H1 (cell line): Measurements from ENCODE around the gene ZMAT5. TPM values are rescaled to one million over a fixed set of nuclear protein-coding genes. Genes with fewer than 3 reads are reported as not detected.

Experiments
- CTCF ChIA-PET: fragments of 300-600 bp; sonication (Branson Sonifier 250); formaldehyde crosslinking; loops from one replicate; lab custom pipeline; 2021; ENCODE audit not compliant: partially characterized antibody; lab: Charles Lee
- POLR2A ChIA-PET: fragments of 300-600 bp; sonication (Branson Sonifier 250); formaldehyde crosslinking; loops from one replicate; lab custom pipeline; 2021; ENCODE audit warnings: inconsistent platforms; ENCODE audit not compliant: partially characterized antibody; lab: Charles Lee
- DNase-seq, 2 experiments: peaks; one replicate each; pipeline versions ENCODE4 v3.0.0 to v3.0.0-alpha.2; 2010 to 2022; ENCODE audit warnings: low spot score in 2 of 2, low read depth in 1 of 2, mixed read lengths in 1 of 2
- FAIRE-seq: peaks from 2 replicates; lab custom pipeline; 2011; peaks lifted over from hg19 to GRCh38; lab: Jason Lieb, UNC
- H2AFZ ChIP-seq: 2 replicates; pipeline ENCODE4 v1.8.1; 2012; ENCODE audit warnings: low read length, inconsistent platforms
- H2AK5ac ChIP-seq: 2 replicates; pipeline ENCODE4 v1.6.1; 2013; ENCODE audit warnings: low read depth, low read length
- H2BK120ac ChIP-seq: replicated peaks from 2 replicates; pipeline ENCODE3; 2013; ENCODE audit warnings: low read depth, low read length, inconsistent platforms
- H2BK12ac ChIP-seq: 2 replicates; pipeline ENCODE4 v1.6.1; 2013; ENCODE audit warnings: low read depth, low read length
- H2BK15ac ChIP-seq: 2 replicates; pipeline ENCODE4 v1.6.1; 2013; ENCODE audit warnings: low read length
- H2BK20ac ChIP-seq: 2 replicates; pipeline ENCODE4 v1.6.1; 2013; ENCODE audit warnings: low read length
- H2BK5ac ChIP-seq: 2 replicates; pipeline ENCODE4 v1.6.1; 2013; ENCODE audit warnings: low read depth, low read length
- H3K14ac ChIP-seq: 2 replicates; pipeline ENCODE4 v1.6.1; 2013; ENCODE audit warnings: inconsistent platforms; ENCODE audit not compliant: insufficient read length
- H3K18ac ChIP-seq: 2 replicates; pipeline ENCODE4 v1.6.1; 2013; ENCODE audit warnings: low read length; ENCODE audit errors: extremely low read depth
- H3K23ac ChIP-seq: 2 replicates; pipeline ENCODE4 v1.6.1; 2013; ENCODE audit warnings: inconsistent platforms; ENCODE audit not compliant: insufficient read length
- H3K23me2 ChIP-seq: 2 replicates; pipeline ENCODE4 v1.6.1; 2013; ENCODE audit warnings: low read depth, low read length
- H3K27ac ChIP-seq: 2 replicates; pipeline ENCODE4 v1.6.1; 2011; ENCODE audit warnings: low read depth, low read length, inconsistent platforms
- H3K27me3 ChIP-seq, 4 experiments: replicated peaks in 1 of 4; 1 replicate in 1 of 4; 2 replicates in 3 of 4; pipeline versions ENCODE4 v1.6.1 to v1.8.1; 2011 to 2013; ENCODE audit warnings: low read length in 3 of 4, mild to moderate bottlenecking in 3 of 4, inconsistent platforms in 2 of 4, mixed read lengths in 2 of 4, moderate library complexity in 1 of 4; ENCODE audit not compliant: control insufficient read depth in 3 of 4, insufficient read depth in 3 of 4; ENCODE audit errors: extremely low read depth in 1 of 4
- H3K36me3 ChIP-seq, 4 experiments: 2 replicates each; pipeline versions ENCODE4 v1.6.1 to v1.8.1; 2011 to 2013; ENCODE audit warnings: mild to moderate bottlenecking in 4 of 4, low read length in 3 of 4, moderate library complexity in 2 of 4, control low read depth in 1 of 4, inconsistent platforms in 1 of 4; ENCODE audit not compliant: insufficient read depth in 4 of 4, control insufficient read depth in 2 of 4
- H3K4ac ChIP-seq: replicated peaks from 2 replicates; pipeline ENCODE3; 2013; ENCODE audit warnings: low read length, low read depth, mixed read lengths, inconsistent platforms; ENCODE audit not compliant: insufficient read length
- H3K4me1 ChIP-seq, 4 experiments: replicated peaks in 1 of 4; 1 replicate in 1 of 4; 2 replicates in 3 of 4; pipeline versions ENCODE4 v1.6.1 to v1.8.1; 2011 to 2013; ENCODE audit warnings: low read length in 3 of 4, inconsistent platforms in 2 of 4, mixed read lengths in 1 of 4; ENCODE audit not compliant: insufficient read depth in 4 of 4, control insufficient read depth in 3 of 4
- H3K4me2 ChIP-seq, 2 experiments: 2 replicates each; pipeline versions ENCODE4 v1.6.1 to v1.8.1; 2011 to 2013; ENCODE audit warnings: low read depth in 2 of 2, low read length in 2 of 2, control low read depth in 1 of 2, inconsistent platforms in 1 of 2, mild to moderate bottlenecking in 1 of 2; ENCODE audit not compliant: insufficient read depth in 1 of 2
- H3K4me3 ChIP-seq, 4 experiments: fragments of 200-600, 300-600 bp in 1 of 4; sonication (generic), shearing (Covaris generic), sonication (Bioruptor Twin) in 1 of 4; 2 replicates each; pipeline versions ENCODE4 v1.5.1 to v1.8.1; 2011 to 2016; ENCODE audit warnings: low read length in 4 of 4, low read depth in 3 of 4, control low read depth in 2 of 4, inconsistent platforms in 2 of 4, mild to moderate bottlenecking in 2 of 4, mixed read lengths in 1 of 4, moderate library complexity in 1 of 4; ENCODE audit not compliant: insufficient read depth in 2 of 4; ENCODE audit errors: extremely low read depth in 1 of 4
- H3K56ac ChIP-seq: replicated peaks from 2 replicates; pipeline ENCODE3; 2013; ENCODE audit warnings: low read depth, mild to moderate bottlenecking, mixed read lengths, low read length, inconsistent platforms; ENCODE audit not compliant: insufficient read length
- H3K79me1 ChIP-seq: 2 replicates; pipeline ENCODE4 v1.6.1; 2013; ENCODE audit warnings: low read depth, low read length, control low read depth
- H3K79me2 ChIP-seq, 2 experiments: 2 replicates each; pipeline versions ENCODE4 v1.6.1 to v1.8.1; 2012 to 2013; ENCODE audit warnings: low read length in 2 of 2, mild to moderate bottlenecking in 2 of 2, inconsistent platforms in 1 of 2; ENCODE audit not compliant: insufficient read depth in 2 of 2, control insufficient read depth in 1 of 2
- H3K9ac ChIP-seq, 4 experiments: replicated peaks in 1 of 4; 1 replicate in 1 of 4; 2 replicates in 3 of 4; pipeline versions ENCODE4 v1.6.1 to v1.8.1; 2011 to 2013; ENCODE audit warnings: low read depth in 3 of 4, low read length in 3 of 4, control low read depth in 2 of 4, mild to moderate bottlenecking in 2 of 4, moderate library complexity in 2 of 4, inconsistent platforms in 1 of 4; ENCODE audit errors: extremely low read depth in 1 of 4
- H3K9me3 ChIP-seq, 2 experiments: 2 replicates each; pipeline versions ENCODE4 v1.6.1 to v1.8.1; 2012 to 2013; ENCODE audit warnings: mild to moderate bottlenecking in 2 of 2, moderate library complexity in 2 of 2, control low read depth in 1 of 2, inconsistent platforms in 1 of 2, low read depth in 1 of 2, low read length in 1 of 2, mixed read lengths in 1 of 2; ENCODE audit not compliant: insufficient read depth in 2 of 2
- H4K20me1 ChIP-seq, 2 experiments: replicated peaks in 1 of 2; 2 replicates each; pipeline versions ENCODE3 to v1.8.1; 2011 to 2013; ENCODE audit warnings: inconsistent platforms in 2 of 2, low read length in 2 of 2, mild to moderate bottlenecking in 1 of 2; ENCODE audit not compliant: insufficient read depth in 2 of 2, control insufficient read depth in 1 of 2
- H4K5ac ChIP-seq: 2 replicates; pipeline ENCODE4 v1.6.1; 2013; ENCODE audit warnings: low read length, low read depth, mixed read lengths, inconsistent platforms; ENCODE audit not compliant: insufficient read length
- H4K8ac ChIP-seq: 2 replicates; pipeline ENCODE4 v1.8.0; 2013; ENCODE audit warnings: mild to moderate bottlenecking, moderate library complexity, low read length, inconsistent platforms; ENCODE audit not compliant: insufficient read depth; ENCODE audit errors: extremely low read depth
- H4K91ac ChIP-seq: replicated peaks from 2 replicates; pipeline ENCODE3; 2013; ENCODE audit warnings: low read length, mixed read lengths, inconsistent platforms; ENCODE audit not compliant: insufficient read length
- ASH2L ChIP-seq: fragments of 200-600, 300-600 bp; sonication (generic); IDR thresholded peaks from one replicate; pipeline ENCODE4 v1.7.1; 2017; ENCODE audit warnings: low read length
- BCL11A ChIP-seq, 2 experiments: IDR thresholded peaks; one replicate each; pipeline ENCODE4 v1.6.1; 2011; ENCODE audit warnings: low read depth in 2 of 2, low read length in 2 of 2, mild to moderate bottlenecking in 2 of 2
- CHD2 ChIP-seq: IDR thresholded peaks from 2 replicates; pipeline ENCODE4 v1.6.1; 2012; ENCODE audit warnings: low read length, improper control_type of control experiment
- EZH2 ChIP-seq: fragments of 200-600 bp; sonication (generic); IDR thresholded peaks from 2 replicates; pipeline ENCODE4 v1.7.1; 2012; ENCODE audit warnings: low read depth, mild to moderate bottlenecking, moderate library complexity, low read length, inconsistent platforms; ENCODE audit not compliant: severe bottlenecking
- HDAC6 ChIP-seq: IDR thresholded peaks from one replicate; pipeline ENCODE4 v1.7.1; 2012; ENCODE audit warnings: low read depth, mild to moderate bottlenecking, inconsistent platforms, low read length, moderate library complexity
- KDM5A ChIP-seq: fragments of 200-600 bp; IDR thresholded peaks from 2 replicates; pipeline ENCODE4 v1.7.1; 2012; ENCODE audit warnings: mild to moderate bottlenecking, low read length, inconsistent platforms, mixed read lengths
- MAFK ChIP-seq: IDR thresholded peaks from 2 replicates; pipeline ENCODE4 v1.6.1; 2012; ENCODE audit warnings: low read depth, mild to moderate bottlenecking, improper control_type of control experiment, low read length
- NANOG ChIP-seq: IDR thresholded peaks from 2 replicates; pipeline ENCODE4 v1.6.1; 2011; ENCODE audit warnings: low read length, low read depth, mild to moderate bottlenecking, inconsistent platforms; ENCODE audit not compliant: insufficient read depth, poor library complexity, severe bottlenecking
- NRF1 ChIP-seq: IDR thresholded peaks from 2 replicates; pipeline ENCODE4 v1.6.1; 2011; ENCODE audit warnings: mild to moderate bottlenecking, low read depth, low read length, improper control_type of control experiment
- PHF8 ChIP-seq: fragments of 200-600 bp; sonication (generic); conservative IDR thresholded peaks from 2 replicates; pipeline ENCODE4 v1.7.1; 2012; ENCODE audit warnings: low read depth, mild to moderate bottlenecking, inconsistent platforms, low read length, moderate library complexity
- SIX5 ChIP-seq: IDR thresholded peaks from 2 replicates; pipeline ENCODE4 v1.6.1; 2011; ENCODE audit warnings: mild to moderate bottlenecking, low read depth, low read length
- SP1 ChIP-seq: IDR thresholded peaks from 2 replicates; pipeline ENCODE4 v1.6.1; 2011; ENCODE audit warnings: low read depth, low read length
- TAF1 ChIP-seq: IDR thresholded peaks from 2 replicates; pipeline ENCODE4 v1.6.1; 2011; ENCODE audit warnings: mild to moderate bottlenecking, low read depth, low read length
- ZNF274 ChIP-seq: IDR thresholded peaks from 2 replicates; pipeline ENCODE4 v1.7.0; 2012; ENCODE audit warnings: low read length, borderline replicate concordance; ENCODE audit errors: extremely low read depth
- WGBS, 2 experiments: shearing (Covaris generic) in 1 of 2; methylation state at CpG; one replicate each; pipeline versions ENCODE4 v1.1.6 to v1.1.7; 2013 to 2015; ENCODE audit warnings: low lambda C conversion rate in 2 of 2, mixed read lengths in 2 of 2, inconsistent platforms in 1 of 2, low coverage in 1 of 2, missing lambda C conversion rate in 1 of 2; ENCODE audit not compliant: insufficient replicate concordance in 2 of 2, insufficient coverage in 1 of 2, insufficient read length in 1 of 2; ENCODE audit errors: extremely low coverage in 1 of 2, missing lambda C conversion rate in 1 of 2; 5-methylcytosine and 5-hydroxymethylcytosine counted together
- polyA plus RNA-seq, 7 experiments: library from polyadenylated mRNA; depleted of rRNA in 3 of 7; stranded (reverse) in 5 of 7; unstranded in 2 of 7; fragments of >200 nt in 5 of 7; fragments of 200-250 nt in 2 of 7; gene quantifications; 1 replicate in 5 of 7; 2 replicates in 1 of 7; 4 replicates in 1 of 7; pipeline versions ENCODE4 v1.2.1 to v1.2.3, GENCODE V29; 2011 to 2013; ENCODE audit warnings: missing spikeins in 2 of 7, mixed read lengths in 2 of 7
- total RNA-seq: library from RNA; stranded (reverse); fragmentation: NEBNext Ultra II Directional; extraction: Animal tissue kit (Norgen Biotek cat#: 25700); gene quantifications from 2 replicates; pipeline ENCODE4 v1.2.1, GENCODE V29; 2021
- TF ChIP-seq, protein P1 (sequence below): IDR thresholded peaks from 2 replicates; pipeline ENCODE4 v1.6.1; 2012; ENCODE audit warnings: inconsistent platforms

ZMAT5 gene
- total and polyA plus RNA-seq, 2 of the 8 experiments (the other 6 are each of a cell fraction or from before 2014, with no cell fraction given): 14.0 to 38.3 TPM

DNA sequence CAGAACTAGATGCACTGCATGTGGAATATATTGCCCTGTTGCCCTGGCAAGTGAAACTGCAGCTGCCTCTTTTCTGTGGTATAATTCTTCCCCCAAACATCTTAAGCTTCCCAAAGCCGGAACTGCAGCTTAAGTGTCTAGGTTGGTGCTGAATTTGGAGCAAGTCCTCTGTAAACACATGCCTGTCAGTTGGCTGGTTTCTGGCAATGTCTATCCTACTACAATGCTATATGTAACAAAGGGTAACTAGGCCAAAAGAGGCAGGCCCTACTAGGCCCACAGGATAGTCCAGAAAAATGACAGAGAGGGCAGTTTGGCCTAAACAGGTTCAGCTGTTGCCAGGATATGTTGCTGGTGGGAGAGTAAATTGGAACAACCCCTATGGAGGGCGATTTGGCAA, 43.4 kb upstream of the ZMAT5 start:
- H2BK5ac ChIP-seq: no peak overlapping the region
- no peak overlapping the region for H3K18ac ChIP-seq
- no peaks in the 10 kb centered on the region for H3K79me2 ChIP-seq
- H3K23me2 ChIP-seq: no peaks in the 10 kb centered on the region
- ChIA-PET CTCF (interaction anchor here (0.8 kb wide), 1 partner anchor 194 kb away, joined by 3 read pairs; no protein-coding TSS in a partner anchor), POLR2A (interaction anchor here (0.6 kb wide), 1 partner anchor 44 kb away, joined by 3 read pairs; no protein-coding TSS in a partner anchor)
- H3K4me3 ChIP-seq: no peak overlapping the region
- no peak overlapping the region for H2BK120ac ChIP-seq
- no peaks in the 10 kb centered on the region for H3K4me1 ChIP-seq
- H4K20me1 ChIP-seq: peaks cover 0 to 2% of the 10 kb centered on the region in 2 experiments
- H3K4me2 ChIP-seq: no peak overlapping the region
- no peaks in the 10 kb centered on the region for H3K27me3 ChIP-seq
- H2BK12ac ChIP-seq: no peak overlapping the region
- H3K9me3 ChIP-seq: no peaks in the 10 kb centered on the region
- H2BK20ac ChIP-seq: no peak overlapping the region
- WGBS, 2 experiments: 78% methylated on average over 2 of the region's 2 CpGs; no CpG with 5 or more reads in 1 of the 2 experiments
- peaks cover 16 to 48% (median 32%) of the 10 kb centered on the region in 4 experiments; a peak in 6 of 8 replicates for H3K36me3 ChIP-seq
- FAIRE-seq (no peak), DNase-seq (no peak)
- no peak overlapping the region for H4K5ac ChIP-seq
- H3K9ac ChIP-seq: no peak overlapping the region
- no peak overlapping the region for H4K8ac ChIP-seq
- H3K27ac ChIP-seq: no peak overlapping the region
- H3K4ac ChIP-seq: no peak overlapping the region
- no peak overlapping the region for H3K14ac ChIP-seq
- no peak overlapping the region for H2BK15ac ChIP-seq
- no peak overlapping the region for H2AFZ ChIP-seq
- no peak overlapping the region for H3K56ac ChIP-seq
- H2AK5ac ChIP-seq: no peak overlapping the region
- H3K23ac ChIP-seq: no peak overlapping the region
- no peak overlapping the region for H4K91ac ChIP-seq
- H3K79me1 ChIP-seq: no peaks in the 10 kb centered on the region
- TF ChIP-seq NANOG (no peak), BCL11A (IDR thresholded peaks at IDR 0.05; ENCODE audit: low read depth in 2 of 2, low read length in 2 of 2) (no peak), HDAC6 (no peak), ZNF274 (no peak), SIX5 (no peak), ASH2L (no peak), NRF1 (no peak), MAFK (no peak), TAF1 (no peak), EZH2 (no peak), PHF8 (no peak), SP1 (no peak), CHD2 (no peak), KDM5A (no peak)
- TF ChIP-seq, protein P1, sequence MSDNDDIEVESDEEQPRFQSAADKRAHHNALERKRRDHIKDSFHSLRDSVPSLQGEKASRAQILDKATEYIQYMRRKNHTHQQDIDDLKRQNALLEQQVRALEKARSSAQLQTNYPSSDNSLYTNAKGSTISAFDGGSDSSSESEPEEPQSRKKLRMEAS: no peak
